Lower leg skin (tissue), 3 donors: ENCODE measurements around the gene C16orf89.

Experiments used
- POLR2A ChIP-seq, 2 donors: fragments of 450-650 bp; IDR thresholded peaks; one replicate each; pipeline ENCODE4 v1.6.1; 2016 to 2017; ENCODE audit warnings: antibody characterized with exemption in 2 of 2, mild to moderate bottlenecking in 1 of 2, moderate library complexity in 1 of 2
- TF ChIP-seq, protein P1 (sequence below), 3 donors: fragments of 450-650 bp; IDR thresholded peaks; one replicate each; pipeline ENCODE4 v1.5.1; 2016; ENCODE audit warnings: antibody characterized with exemption in 3 of 3, mild to moderate bottlenecking in 3 of 3, moderate library complexity in 2 of 3

DNA sequence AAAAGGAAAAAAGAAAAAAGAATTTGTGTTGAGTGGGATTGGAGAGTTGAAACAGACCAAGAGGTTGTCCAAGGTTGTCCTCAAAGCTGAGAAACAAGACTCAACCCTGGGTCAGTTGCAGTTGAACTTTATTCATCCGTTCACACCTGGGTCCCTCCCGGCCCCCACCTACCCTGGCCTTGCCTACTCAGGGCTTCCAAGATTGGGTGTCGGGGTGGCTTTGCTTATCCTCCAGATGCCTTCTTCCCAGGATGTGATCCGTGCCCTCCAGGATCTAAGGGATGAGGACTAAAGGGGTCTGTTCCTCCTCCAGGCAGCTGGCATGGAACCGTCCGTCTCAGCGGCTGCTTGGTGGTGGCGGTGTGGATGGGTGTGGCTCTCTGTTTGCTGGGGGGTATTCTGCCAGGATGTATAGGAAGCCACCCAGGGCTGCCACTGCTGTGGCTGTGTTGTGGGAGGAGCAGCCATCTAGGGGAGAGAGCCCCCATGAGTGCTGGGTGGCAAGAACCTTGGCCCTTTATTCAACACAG, 21.7 kb downstream of the C16orf89 start:
- TF ChIP-seq, protein P1, sequence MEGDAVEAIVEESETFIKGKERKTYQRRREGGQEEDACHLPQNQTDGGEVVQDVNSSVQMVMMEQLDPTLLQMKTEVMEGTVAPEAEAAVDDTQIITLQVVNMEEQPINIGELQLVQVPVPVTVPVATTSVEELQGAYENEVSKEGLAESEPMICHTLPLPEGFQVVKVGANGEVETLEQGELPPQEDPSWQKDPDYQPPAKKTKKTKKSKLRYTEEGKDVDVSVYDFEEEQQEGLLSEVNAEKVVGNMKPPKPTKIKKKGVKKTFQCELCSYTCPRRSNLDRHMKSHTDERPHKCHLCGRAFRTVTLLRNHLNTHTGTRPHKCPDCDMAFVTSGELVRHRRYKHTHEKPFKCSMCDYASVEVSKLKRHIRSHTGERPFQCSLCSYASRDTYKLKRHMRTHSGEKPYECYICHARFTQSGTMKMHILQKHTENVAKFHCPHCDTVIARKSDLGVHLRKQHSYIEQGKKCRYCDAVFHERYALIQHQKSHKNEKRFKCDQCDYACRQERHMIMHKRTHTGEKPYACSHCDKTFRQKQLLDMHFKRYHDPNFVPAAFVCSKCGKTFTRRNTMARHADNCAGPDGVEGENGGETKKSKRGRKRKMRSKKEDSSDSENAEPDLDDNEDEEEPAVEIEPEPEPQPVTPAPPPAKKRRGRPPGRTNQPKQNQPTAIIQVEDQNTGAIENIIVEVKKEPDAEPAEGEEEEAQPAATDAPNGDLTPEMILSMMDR (IDR thresholded peaks at IDR 0.05), result no peak
- TF ChIP-seq POLR2A (IDR thresholded peaks at IDR 0.05), result no peak
